Testis (tissue), 2 donors: ENCODE measurements around the gene MAS1.

Experiments used
- CTCF ChIP-seq, 3 experiments: fragments of 450-650 bp in 2 of 3; fragments of 200-600 bp in 1 of 3; sonication (generic) in 1 of 3; IDR thresholded peaks; one replicate each; pipeline ENCODE4 v1.5.1; 2016 to 2019; ENCODE audit warnings: antibody characterized with exemption in 3 of 3, mild to moderate bottlenecking in 2 of 3, moderate library complexity in 1 of 3
- POLR2A ChIP-seq: fragments of 450-650 bp; IDR thresholded peaks from one replicate; pipeline ENCODE4 v1.6.1; 2017; ENCODE audit warnings: antibody characterized with exemption, mild to moderate bottlenecking, moderate library complexity

GRCh38 chr6:159871241-159871640 lies 19.5 kb upstream of the MAS1 start:
- TF ChIP-seq POLR2A (no peak), CTCF (IDR thresholded peaks at IDR 0.05) (no peak)
